Measurements from ENCODE around the gene ZFP91. TPM values are rescaled to one million over a fixed set of nuclear protein-coding genes. Genes with fewer than 3 reads are reported as not detected.

ZFP91 gene
- total RNA-seq, 1 experiment from 2014 or later: 74.3 TPM

DNA sequence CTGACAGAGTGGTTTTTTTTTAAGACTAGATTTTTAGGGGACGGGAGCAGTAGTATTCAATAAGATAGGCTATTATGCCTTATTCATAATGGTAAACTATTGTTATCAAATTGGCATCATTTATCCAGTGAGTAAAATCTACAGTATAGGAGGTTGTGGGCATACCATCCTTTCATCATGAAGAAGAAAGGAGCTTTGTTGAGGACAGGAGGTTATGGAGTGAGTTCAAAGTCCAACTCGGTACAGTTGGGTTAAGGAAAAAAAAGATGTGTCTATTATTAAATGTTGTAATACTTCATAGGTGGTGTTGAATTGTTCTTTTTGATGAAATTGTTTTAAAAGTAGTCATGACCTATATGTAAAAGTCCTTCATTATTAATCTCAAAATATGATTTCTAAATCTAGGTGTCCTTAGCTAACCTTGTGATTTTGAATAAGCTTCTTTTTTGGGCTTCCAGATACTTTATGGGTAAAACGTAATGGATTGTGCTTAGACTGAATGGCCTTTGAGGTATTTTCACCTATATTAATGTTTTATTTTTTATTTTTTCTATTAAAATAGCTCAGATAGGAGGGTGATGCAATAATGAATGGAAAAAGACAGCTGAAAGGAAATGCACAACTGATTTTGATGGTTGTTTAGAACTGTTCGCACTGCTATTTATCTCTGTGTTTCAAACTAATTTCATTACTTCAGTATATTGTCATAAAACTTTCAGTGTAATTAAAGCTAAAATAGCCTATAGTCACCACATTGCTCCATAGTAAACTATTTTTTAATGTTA, 28.3 kb downstream of the ZFP91 start:
- DNase-seq (ENCODE audit: low spot score): no peak
- H3K36me3 ChIP-seq (ENCODE audit: insufficient read depth, low read length, poor library complexity, severe bottlenecking): peaks cover 25% of the 10 kb centered on the region
- intact Hi-C loops (cut with micrococcal nuclease; ENCODE audit: unreplicated experiment): no loop called here
- no peak overlapping the region for H3K27ac ChIP-seq (ENCODE audit: low read depth, low read length, poor library complexity, severe bottlenecking)
- BruUV-seq (replicated peaks): no TSS peak
- POLR2A ChIA-PET (ENCODE audit: low non-redundant PET): no interaction called here
- H3K4me1 ChIP-seq (ENCODE audit: insufficient read depth, low read length, poor library complexity, severe bottlenecking): peaks cover 7% of the 10 kb centered on the region
- CTCF ChIA-PET: no interaction called here
- no peak overlapping the region for H3K4me3 ChIP-seq (ENCODE audit: low read depth, low read length, poor library complexity, severe bottlenecking)
- no peaks in the 10 kb centered on the region for H3K9me3 ChIP-seq (ENCODE audit: low read depth, low read length, poor library complexity, severe bottlenecking)
- no peaks in the 10 kb centered on the region for H3K27me3 ChIP-seq (replicated peaks; ENCODE audit: insufficient read depth, low read depth, low read length, poor library complexity)
- TF ChIP-seq EZH2 (IDR thresholded peaks at IDR 0.05; ENCODE audit: borderline replicate concordance, low read depth, low read length, poor library complexity, severe bottlenecking): no peak
- TF ChIP-seq, protein P1, sequence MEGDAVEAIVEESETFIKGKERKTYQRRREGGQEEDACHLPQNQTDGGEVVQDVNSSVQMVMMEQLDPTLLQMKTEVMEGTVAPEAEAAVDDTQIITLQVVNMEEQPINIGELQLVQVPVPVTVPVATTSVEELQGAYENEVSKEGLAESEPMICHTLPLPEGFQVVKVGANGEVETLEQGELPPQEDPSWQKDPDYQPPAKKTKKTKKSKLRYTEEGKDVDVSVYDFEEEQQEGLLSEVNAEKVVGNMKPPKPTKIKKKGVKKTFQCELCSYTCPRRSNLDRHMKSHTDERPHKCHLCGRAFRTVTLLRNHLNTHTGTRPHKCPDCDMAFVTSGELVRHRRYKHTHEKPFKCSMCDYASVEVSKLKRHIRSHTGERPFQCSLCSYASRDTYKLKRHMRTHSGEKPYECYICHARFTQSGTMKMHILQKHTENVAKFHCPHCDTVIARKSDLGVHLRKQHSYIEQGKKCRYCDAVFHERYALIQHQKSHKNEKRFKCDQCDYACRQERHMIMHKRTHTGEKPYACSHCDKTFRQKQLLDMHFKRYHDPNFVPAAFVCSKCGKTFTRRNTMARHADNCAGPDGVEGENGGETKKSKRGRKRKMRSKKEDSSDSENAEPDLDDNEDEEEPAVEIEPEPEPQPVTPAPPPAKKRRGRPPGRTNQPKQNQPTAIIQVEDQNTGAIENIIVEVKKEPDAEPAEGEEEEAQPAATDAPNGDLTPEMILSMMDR (conservative IDR thresholded peaks at IDR 0.05; ENCODE audit: low read depth, low read length): no peak

DNA sequence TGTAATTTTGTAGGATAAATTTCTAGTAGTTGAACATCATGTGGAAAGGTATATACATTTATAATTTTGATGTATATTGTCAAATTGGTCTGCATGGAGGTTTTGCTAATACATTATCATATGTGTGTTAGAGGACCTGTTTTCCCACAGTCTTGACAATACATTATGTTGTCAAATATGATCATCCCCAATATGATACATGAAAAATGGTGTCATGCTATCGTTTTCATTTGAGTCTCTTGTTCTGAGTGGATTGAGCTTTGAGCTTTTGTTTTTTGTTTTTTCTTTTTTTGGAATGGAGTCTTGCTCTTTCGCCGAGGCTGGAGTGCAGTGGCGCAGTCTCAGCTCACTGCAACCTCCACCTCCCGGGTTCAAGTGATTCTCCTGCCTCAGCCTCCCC, 29.5 kb downstream of the ZFP91 start:
- Histone ChIP-seq H3K4me1 (ENCODE audit: insufficient read depth, low read length, poor library complexity, severe bottlenecking) (peaks cover 7% of the 10 kb centered on the region), H3K36me3 (ENCODE audit: insufficient read depth, low read length, poor library complexity, severe bottlenecking) (peaks cover 37% of the 10 kb centered on the region), H3K4me3 (ENCODE audit: low read depth, low read length, poor library complexity, severe bottlenecking) (no peak overlapping the region), H3K27ac (ENCODE audit: low read depth, low read length, poor library complexity, severe bottlenecking) (no peak overlapping the region), H3K9me3 (ENCODE audit: low read depth, low read length, poor library complexity, severe bottlenecking) (no peaks in the 10 kb centered on the region), H3K27me3 (replicated peaks; ENCODE audit: insufficient read depth, low read depth, low read length, poor library complexity) (no peaks in the 10 kb centered on the region)
- ChIA-PET POLR2A (ENCODE audit: low non-redundant PET) (no interaction called here), CTCF (no interaction called here)
- intact Hi-C loops (cut with micrococcal nuclease; ENCODE audit: unreplicated experiment): no loop called here
- TF ChIP-seq EZH2 (IDR thresholded peaks at IDR 0.05; ENCODE audit: borderline replicate concordance, low read depth, low read length, poor library complexity, severe bottlenecking): no peak
- TF ChIP-seq, protein P1 (conservative IDR thresholded peaks at IDR 0.05; ENCODE audit: low read depth, low read length): no peak
- no TSS peak for BruUV-seq (replicated peaks)
- DNase-seq (ENCODE audit: low spot score): no peak

GRCh38 chr11:58609723-58610122, 30.9 kb downstream of the ZFP91 start:
- no peak for DNase-seq (ENCODE audit: low spot score)
- H3K9me3 ChIP-seq (ENCODE audit: low read depth, low read length, poor library complexity, severe bottlenecking): no peaks in the 10 kb centered on the region
- H3K27me3 ChIP-seq (replicated peaks; ENCODE audit: insufficient read depth, low read depth, low read length, poor library complexity): no peaks in the 10 kb centered on the region
- POLR2A ChIA-PET (ENCODE audit: low non-redundant PET): interaction anchor here (0.6 kb wide), 1 partner anchor 952 kb away, joined by 3 read pairs; no protein-coding TSS in a partner anchor
- peaks cover 51% of the 10 kb centered on the region for H3K36me3 ChIP-seq (ENCODE audit: insufficient read depth, low read length, poor library complexity, severe bottlenecking)
- H3K27ac ChIP-seq (ENCODE audit: low read depth, low read length, poor library complexity, severe bottlenecking): no peak overlapping the region
- BruUV-seq (replicated peaks): no TSS peak
- peaks cover 7% of the 10 kb centered on the region for H3K4me1 ChIP-seq (ENCODE audit: insufficient read depth, low read length, poor library complexity, severe bottlenecking)
- intact Hi-C loops (cut with micrococcal nuclease; ENCODE audit: unreplicated experiment): no loop called here
- TF ChIP-seq, protein P1 (conservative IDR thresholded peaks at IDR 0.05; ENCODE audit: low read depth, low read length): no peak
- TF ChIP-seq EZH2 (IDR thresholded peaks at IDR 0.05; ENCODE audit: borderline replicate concordance, low read depth, low read length, poor library complexity, severe bottlenecking): no peak
- H3K4me3 ChIP-seq (ENCODE audit: low read depth, low read length, poor library complexity, severe bottlenecking): no peak overlapping the region
- CTCF ChIA-PET: no interaction called here
